SIG-M5 treated with dmso at 0.1 percent for 504 hours (cell line): ENCODE measurements around the gene MARVELD3.
A peak's percentile ranks its signal among the peaks of the same experiment; 100 is the strongest.

Experiments
- DNase-seq: peaks from one replicate; lab custom pipeline; 2025; ENCODE audit not compliant: unreplicated experiment; lab: John Stamatoyannopoulos, UW

MARVELD3 gene

DNA sequence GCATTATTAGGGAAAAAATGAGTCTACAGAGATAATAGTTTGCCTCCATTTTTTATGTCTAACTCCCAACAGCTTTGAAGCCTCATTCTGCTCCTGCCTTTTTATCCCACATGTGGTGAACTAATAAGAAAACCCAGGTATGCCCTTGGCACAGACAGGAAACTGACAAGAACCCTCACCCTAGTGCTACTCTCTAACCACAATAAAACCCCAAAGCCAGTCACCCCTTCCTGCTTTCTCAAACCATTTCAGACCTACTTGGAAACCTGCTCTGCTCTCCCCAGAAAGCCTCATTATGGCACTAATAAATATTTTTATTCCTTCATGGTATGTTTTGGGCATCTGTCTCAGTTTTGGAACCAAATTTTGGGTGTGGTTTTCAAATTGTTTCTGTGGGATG is 3.9 kb upstream of the MARVELD3 start:
- no peak for DNase-seq

DNA sequence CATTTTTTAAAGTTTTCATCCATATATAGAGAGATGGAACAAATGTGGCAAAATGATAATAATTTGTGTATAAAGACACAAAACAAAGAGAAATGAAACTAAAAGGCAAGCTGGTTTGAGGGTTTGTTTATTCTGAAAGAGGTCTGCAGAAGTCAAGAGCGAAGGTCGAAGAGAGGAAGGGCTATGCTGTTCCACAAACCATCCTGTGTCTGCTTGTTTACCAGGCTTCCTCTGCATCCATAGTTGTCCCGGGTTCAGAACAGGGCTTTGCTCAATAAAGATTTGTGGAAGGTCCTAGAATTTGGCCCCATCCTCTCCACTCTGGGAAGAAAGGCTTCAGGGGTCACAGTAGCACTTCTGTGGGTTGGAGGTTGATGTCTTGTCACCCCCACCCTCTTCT is 2.4 kb upstream of the MARVELD3 start:
- DNase-seq = no peak

DNA sequence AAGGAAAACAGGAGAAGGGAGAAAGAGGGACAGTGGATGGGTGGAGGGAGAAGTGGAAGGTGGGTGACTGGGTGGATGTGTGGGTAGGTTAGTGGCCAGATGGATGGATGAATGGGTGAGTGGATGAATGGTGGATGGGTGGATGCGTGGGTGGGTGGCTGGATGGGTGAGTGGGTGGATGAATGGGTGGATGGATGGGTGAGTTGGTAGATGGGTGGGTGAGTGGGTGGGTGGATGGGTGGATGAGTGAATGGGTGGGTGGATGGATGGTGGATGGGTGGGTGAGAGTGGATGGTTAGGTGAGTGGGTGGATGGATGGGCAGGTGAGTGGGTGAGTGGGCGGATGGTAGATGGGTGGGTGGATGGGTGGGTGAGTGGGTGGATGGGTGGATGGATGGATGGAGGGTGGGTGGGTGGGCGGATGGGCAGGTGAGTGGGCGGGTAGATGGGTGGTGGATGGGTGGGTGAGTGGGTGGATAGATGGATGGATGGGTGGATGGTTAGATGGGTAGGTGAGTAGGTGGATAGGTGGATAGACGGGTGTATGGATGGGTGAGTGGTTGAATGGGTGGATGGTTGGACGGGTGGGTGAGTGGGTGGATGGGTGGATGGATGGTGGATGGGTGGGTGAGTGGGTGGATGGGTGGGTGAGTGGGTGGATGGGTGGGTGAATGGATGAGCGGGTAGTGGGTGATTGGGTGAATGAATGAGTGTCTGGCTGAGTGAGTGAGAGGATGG is 702 bp upstream of the MARVELD3 start:
- no peak for DNase-seq

DNA sequence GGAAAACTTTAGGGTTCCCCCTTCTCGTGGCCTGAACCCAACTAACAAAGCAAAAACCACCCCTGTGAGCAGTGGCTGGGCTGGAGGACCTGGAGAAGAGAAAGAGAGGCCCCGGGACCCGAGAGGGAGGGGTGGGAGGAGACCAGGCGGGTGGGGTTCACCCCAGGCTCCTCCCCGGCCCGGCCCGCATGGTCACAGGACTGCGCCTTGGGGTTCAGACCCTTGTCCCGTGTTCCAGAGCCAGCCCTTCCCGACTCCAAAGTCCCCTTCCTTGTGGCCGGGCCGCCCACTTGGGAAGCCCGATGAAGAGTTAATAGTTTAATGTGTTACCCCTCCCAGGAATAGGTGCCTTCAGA is 852 bp downstream of the MARVELD3 start:
- no peak for DNase-seq

DNA sequence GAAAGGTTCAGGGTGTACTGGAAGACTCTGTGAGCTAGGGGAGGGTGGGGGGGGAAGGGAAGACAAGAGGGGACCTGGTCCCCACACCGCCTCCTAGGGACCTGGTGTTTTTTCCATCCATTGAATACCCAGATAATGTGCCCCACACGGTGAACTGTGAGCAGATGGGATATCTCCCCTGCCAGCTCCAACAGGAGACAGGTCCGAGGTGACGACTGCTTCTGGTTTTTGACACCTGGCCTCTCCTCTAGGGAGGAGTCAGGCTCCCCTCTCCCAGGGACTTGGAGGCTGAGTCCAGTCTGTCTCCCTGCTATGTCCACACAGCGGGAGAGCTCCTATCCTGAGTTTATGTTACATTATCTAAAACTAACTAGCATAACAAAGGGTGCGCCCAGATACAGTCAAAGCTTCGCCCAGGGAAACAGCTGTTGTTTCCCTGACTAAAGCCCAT is 1.8 kb downstream of the MARVELD3 start:
- DNase-seq = no peak

DNA sequence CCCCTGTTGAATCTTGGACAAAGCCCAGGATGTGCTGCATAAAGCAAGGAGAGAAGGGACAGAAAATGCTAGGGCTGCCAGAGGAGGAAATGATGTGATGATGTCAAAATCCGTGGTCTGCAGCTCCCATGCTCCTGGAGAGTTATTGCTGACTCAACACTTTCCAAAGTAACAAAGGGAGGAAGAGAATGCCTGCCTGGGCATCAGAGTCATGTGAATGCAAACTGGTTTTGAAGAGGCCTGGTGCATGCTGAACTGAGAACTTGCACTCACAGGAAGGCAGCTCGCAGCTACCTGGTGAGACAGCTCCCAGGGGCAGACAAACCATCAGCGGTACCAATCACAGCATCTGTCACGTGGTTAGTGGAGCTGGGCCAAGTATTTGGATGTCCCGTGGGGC is 2.8 kb downstream of the MARVELD3 start:
- no peak for DNase-seq

DNA sequence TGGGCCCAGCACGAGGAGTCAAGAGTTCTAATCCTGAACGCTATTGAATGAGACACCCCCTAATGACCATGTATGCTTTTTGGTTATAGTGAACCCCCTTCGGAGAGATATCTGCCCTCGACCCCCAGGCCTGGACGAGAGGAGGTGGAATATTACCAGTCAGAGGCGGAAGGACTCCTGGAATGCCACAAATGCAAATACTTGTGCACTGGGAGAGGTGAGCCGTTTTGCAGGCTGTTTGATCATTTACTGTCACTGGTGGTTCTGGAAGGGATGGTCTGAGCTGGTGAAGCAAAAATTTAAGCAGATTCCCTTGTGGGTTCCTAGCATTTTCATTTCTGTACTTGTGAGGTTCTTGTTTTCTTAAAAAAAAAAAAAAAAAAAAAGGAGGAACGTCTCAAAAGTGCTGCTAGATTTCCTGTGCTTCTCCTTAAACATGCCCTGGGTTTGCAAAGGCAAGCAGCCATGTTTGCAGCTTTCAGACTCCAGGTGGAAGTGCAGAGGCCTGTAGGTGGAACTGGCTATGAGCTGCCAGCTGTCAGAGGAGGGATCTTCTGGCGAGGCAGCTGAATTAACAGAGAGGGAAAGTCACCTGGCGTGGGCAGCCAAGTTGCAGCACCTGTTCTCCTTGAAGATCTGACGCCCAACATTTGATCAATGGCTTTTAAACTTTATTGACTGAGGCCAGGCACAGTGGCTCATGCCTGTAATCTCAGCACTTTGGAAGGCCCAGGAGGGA is 3.5 kb downstream of the MARVELD3 start:
- DNase-seq = no peak

DNA sequence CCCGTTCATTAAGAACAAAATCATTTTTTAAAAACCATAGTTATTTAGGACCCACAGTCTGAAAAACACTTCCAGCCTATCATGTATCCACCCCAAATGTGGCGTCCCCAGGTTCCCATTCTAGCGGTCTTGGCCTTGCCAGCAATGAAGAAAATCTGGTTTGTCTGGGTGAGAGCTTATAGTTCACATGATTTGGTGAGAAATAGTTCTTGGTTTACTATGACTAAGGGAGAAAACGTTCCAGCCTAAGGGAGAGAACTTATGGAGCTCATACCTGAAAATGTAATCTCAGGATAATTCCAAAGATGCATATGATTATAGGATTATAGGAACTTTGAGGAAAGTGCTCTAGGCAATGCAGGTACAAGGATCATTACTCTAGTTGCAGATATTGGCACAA is 4.8 kb downstream of the MARVELD3 start:
- peak; percentile 42 for DNase-seq

DNA sequence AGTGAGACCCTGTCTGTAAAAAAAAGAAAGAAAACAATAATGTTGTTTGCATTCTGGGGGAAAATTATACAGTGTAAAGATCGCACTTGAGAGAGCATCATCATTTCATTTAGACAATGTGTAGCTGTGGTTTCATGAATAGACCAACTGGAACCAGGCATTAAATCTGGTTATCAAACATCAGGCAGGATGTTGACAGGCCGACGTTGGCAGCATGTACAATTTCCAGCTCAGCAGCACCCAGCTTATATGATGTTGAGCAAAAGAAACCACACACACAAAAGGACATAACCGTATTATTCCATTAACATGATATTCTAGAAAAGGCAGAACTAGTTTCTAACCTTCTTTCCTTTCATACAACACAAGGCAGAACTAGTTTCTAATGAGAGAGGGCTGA is 5.8 kb downstream of the MARVELD3 start:
- no peak for DNase-seq

DNA sequence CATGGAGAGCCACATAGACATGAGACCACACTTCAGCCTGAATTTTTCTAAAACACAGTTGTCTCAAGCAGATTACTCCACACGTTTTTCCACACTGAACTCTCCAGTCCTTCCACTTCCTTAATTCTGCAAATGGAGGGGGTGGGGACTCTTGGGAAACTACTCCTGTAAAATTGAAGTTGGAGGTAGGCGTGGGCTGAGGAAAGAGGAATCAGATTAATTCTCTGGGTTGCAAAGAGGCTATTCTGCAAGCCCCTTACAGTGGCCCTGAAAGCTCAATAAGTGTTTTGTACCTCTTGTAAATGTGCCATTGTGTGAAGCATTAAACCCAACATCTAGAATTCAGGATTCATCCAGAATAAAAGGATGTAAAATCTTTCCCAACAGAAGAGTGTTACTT is 9.6 kb downstream of the MARVELD3 start:
- peak; percentile 17 for DNase-seq

DNA sequence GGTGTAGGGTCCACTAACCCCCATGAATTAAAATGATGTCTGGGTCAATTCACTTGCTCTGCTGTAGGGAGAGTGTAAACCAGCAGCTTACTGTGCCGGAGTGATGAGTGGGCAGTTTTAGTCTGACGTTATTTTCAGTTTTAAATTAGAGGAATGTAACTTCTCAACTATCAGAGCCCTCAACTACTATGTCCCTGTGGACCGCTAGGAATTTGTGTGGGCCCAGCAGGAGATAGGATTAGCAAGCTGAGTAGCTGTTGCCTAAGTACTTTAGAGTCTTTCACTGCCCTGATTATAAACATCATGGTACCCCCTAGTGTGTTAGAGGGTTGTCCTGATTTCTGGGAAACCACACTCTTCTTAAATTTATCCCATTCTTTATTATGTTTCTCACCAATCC is 11.4 kb downstream of the MARVELD3 start:
- no peak for DNase-seq

DNA sequence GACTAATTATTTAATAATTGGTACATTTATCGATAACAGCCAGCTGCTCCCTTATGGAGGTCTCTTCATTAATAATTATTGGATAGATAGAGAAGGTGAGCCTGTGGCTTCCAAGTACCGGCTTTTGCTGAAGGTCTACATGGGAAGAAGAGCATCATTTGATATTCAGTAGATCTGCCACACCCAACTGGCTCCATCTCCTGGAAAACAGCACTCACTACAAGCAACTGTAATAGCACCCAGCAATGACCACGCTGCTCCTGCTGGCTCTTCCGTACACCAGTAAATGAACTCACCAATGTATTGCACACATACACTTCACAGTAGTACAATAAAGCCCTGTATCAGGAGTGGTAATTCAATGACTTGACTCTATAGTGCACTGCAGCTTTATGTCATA is 19.5 kb downstream of the MARVELD3 start:
- peak; percentile 78 for DNase-seq

DNA sequence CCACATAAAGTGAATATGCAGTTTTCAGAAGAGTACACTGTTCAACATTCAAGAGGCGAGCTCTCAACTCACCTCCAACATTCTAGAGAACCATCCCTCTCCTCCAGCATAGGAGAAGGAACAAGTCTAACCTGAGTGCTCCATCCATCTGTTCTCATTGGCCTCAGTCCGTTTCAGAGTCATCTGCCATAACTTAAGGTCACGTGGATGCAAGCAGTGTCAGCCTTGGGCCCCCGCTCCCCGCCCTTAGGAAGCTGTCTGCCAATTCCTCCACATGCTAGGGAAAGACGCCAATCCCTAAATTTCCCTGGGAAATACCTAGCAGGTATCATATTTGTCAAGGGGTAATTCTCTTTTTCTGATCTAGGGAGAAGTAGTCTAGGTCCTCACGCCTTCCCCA is 21.4 kb downstream of the MARVELD3 start:
- DNase-seq = no peak

DNA sequence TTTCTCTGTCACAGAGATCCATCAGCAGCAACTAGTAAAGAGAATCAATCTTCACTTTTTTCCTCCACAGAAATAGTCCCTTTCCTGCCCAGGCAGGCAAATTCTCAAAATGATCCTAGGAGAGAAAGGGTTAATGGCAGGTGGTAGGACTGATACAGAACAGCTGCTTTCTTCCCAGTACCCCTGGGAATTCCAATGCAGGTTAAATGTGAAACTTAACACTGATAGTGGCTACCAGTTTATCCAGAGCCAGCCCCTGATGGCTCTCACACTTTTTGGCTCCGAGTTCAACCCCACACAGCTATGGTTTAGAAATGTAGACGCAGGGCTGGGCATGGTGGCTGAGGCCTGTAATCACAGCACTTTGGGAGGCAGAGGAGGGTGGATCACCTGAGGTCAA is 22.2 kb downstream of the MARVELD3 start:
- no peak for DNase-seq

DNA sequence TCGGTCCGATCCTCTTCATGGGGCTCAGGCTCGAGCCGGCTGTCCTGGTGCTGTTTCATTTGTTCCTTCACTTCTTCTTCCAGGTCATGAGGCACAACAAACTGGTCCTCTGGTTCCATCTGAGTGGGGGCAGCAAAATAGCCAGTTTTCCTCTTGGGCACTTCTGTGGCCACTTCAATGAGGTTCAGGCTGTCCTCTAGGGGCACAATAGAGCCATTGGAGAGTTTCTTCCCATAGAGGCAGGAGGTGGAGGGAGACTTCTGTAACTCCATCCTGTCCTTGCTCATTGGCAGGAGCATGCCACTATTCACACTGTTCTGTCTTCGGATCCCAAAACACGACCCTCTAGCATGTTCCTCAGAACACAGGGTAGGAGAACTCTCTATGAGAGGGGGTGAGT is 22.9 kb downstream of the MARVELD3 start:
- DNase-seq = no peak

DNA sequence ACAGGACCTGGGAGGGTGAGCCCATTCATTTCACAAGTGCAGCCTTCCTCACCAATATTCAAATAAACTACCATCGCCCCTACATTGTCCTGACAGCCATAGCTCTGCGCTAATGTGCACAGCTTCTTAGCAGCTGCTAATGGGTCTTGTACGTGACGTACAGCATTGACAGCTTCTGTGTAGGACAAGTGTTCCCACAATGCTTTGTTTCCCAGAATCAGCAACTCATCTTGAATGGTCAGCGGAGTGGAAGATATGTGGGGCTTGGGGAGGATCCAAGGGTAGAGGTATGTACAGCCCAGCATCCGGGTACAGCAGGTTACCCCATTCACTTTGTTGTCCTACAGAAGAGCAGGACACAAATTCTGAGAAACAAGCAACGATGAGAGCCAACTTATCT is 23.7 kb downstream of the MARVELD3 start:
- no peak for DNase-seq

DNA sequence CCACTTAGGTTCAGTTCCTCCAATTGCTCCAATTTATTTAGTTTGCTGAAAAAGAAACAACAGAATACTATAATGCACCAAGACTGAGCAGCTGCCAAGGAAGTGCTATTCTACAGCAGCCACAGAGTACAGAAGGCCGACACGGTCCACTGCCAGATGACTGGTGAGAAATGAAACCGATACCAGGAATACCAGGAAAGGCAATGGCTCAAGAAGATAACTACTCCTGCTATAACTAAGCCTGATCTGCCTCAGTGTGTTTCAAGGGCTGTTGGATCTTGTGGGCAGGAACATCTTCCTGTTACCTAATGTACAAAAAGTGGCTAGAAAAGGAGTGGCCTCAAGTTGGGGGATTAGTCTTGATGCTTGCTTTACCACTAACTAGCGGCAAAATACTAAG is 32.8 kb downstream of the MARVELD3 start:
- DNase-seq = no peak

DNA sequence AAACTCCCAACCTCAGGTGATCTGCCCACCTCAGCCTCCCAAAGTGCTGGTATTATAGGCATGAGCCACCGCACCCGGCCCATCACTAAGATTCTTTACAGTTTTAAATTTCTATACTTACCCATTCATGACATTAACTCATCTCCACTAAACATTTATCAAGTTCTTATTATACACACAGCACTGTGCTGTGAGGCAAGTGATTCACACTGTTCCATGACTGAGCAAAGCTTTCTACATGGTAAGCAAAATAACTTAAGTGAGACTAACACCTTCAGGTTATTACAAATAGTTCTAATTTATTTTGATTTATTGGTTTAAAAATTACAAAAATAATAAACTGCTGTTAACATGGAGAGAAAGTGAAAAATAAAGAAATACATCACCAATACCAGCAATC is 33.5 kb downstream of the MARVELD3 start:
- DNase-seq = no peak

DNA sequence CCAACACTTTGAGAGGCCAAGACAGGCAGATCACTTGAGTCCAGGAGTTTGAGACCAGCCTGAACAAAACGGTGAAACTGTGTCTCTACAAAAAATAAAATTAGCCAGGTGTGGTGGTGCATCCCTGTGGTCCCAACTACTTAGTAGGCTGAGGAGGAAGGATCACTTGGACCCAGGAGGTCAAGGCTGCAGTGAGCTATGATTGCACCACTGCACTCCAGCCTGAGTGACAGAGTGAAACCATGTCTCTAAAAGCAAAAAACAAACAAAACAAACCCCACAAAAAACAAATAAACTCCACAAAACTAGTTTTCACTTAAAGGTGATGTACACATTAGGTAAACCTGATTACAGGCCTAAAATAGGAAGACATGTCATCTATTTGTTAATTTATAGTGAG is 40.3 kb downstream of the MARVELD3 start:
- DNase-seq = no peak

DNA sequence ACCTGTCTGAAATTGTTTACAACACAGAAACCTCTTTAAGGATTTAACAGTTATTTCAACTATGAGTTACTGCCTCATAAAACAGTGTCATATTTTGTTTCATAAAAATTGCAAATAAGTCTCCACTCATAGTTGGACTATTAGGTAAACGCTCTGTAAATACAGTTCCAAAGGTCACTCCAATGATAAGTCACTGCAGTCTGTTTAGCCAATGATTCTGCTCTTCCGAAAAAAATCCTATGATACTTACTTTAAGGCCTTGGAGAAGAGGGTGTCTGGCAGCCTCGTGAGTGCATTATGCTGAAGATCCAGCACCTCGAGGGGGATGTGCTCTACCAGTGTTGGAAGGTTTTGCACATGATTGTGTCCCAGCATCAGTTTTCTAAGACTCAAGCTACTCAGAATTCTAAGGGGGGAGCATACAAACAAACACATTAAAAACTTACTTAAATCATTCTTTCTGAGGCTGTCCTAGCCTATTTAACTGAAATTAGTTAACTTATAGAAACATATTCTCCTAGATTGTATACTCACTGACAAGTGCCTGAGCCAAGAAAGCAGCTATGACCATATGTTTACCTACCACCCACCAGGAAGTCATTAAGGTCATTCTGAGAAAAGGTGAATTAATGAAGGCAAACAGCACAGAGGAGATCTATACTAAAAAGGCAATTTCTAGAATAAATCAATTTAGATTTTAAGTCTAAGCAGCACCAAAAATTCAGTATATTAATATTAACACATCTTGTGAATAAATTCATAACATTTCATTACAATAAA is 41.1 kb downstream of the MARVELD3 start:
- DNase-seq = no peak

DNA sequence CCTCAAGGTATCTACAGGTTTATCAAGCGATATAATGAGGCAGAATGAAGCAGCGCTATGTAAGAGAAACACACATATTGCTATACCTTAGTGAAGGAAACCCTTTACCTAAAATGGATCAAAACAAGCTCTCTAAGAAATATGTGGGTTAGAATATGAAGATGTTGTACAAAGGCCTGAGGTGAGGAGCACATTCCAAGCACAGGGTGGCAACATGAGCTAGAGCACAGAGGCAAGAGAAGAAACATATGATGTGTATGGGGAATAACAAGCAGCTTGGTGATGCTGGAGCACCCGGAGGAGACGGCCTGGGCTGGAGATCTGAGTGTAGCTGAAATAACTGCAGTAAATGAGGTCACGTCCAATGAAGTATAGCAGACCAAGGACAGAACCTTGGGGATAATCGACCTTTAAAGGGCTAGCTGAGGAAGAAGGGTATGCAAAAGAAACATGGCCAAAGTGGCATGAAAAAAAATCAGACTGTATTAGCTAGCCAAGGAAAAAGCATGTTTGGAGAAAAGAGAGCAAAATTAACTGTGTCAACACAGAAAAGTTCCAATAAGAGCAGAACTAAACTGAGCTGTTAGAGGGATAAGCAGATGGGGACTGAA is 44.0 kb downstream of the MARVELD3 start:
- no peak for DNase-seq

DNA sequence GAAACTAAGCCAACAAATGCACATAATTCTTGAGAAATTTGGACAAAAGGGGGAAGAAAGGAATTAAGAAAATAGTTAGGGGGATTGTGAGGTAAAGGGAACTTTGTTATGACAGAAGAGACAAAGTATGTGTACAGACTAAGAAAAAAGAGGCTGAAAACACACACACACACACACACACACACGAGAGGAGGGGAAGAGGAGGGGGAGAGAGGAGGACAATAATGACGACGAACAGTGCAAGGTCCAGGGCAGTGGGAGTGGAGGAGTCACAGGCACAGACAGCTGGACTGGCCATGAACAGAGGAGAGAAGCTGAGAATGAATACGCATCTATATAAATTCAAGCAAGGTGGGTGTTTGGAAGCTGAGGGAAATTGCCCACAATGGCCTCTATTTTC is 44.6 kb downstream of the MARVELD3 start:
- DNase-seq = no peak
